HEK293 (cell line): ENCODE results near the gene RSRC1.

Source experiments
- EGR2 ChIP-seq: fragments of 450-650 bp; formaldehyde crosslinking; IDR thresholded peaks from 2 replicates; pipeline ENCODE4 v1.5.1; 2016; ENCODE audit warnings: low read depth, missing biosample characterization, missing genetic modification characterization
- GLI4 ChIP-seq: fragments of 450-650 bp; formaldehyde crosslinking; IDR thresholded peaks from 2 replicates; pipeline ENCODE4 v1.5.1; 2016; ENCODE audit warnings: missing biosample characterization, missing genetic modification characterization
- KLF17 ChIP-seq: fragments of 450-650 bp; formaldehyde crosslinking; IDR thresholded peaks from 2 replicates; pipeline ENCODE4 v1.5.1; 2016; ENCODE audit warnings: missing biosample characterization, missing genetic modification characterization
- KLF9 ChIP-seq: fragments of 450-650 bp; formaldehyde crosslinking; IDR thresholded peaks from 2 replicates; pipeline ENCODE4 v1.5.1; 2016; ENCODE audit warnings: missing biosample characterization, missing genetic modification characterization, low read depth
- PRDM1 ChIP-seq: fragments of 450-650 bp; formaldehyde crosslinking; IDR thresholded peaks from 2 replicates; pipeline ENCODE4; 2016; ENCODE audit warnings: missing biosample characterization, missing genetic modification characterization
- SCRT2 ChIP-seq: fragments of 450-650 bp; formaldehyde crosslinking; IDR thresholded peaks from 2 replicates; pipeline ENCODE4 v1.5.1; 2016; ENCODE audit warnings: missing biosample characterization, missing genetic modification characterization
- SP3 ChIP-seq: fragments of 450-650 bp; formaldehyde crosslinking; IDR thresholded peaks from 2 replicates; pipeline ENCODE4 v1.5.1; 2016; ENCODE audit warnings: missing biosample characterization, missing genetic modification characterization
- ZBTB21 ChIP-seq: fragments of 450-650 bp; formaldehyde crosslinking; IDR thresholded peaks from 2 replicates; pipeline ENCODE4 v1.5.1; 2017; ENCODE audit warnings: missing biosample characterization, missing genetic modification characterization
- ZBTB48 ChIP-seq: fragments of 450-650 bp; formaldehyde crosslinking; IDR thresholded peaks from 2 replicates; pipeline ENCODE4 v1.5.1; 2016; ENCODE audit warnings: missing biosample characterization, missing genetic modification characterization
- ZBTB7A ChIP-seq: fragments of 450-650 bp; formaldehyde crosslinking; IDR thresholded peaks from 2 replicates; pipeline ENCODE4 v1.5.1; 2016; ENCODE audit warnings: low read depth, missing biosample characterization, missing genetic modification characterization
- ZBTB8A ChIP-seq: fragments of 450-650 bp; formaldehyde crosslinking; IDR thresholded peaks from 2 replicates; pipeline ENCODE4 v1.5.1; 2016; ENCODE audit warnings: missing biosample characterization, missing genetic modification characterization
- ZNF132 ChIP-seq: fragments of 450-650 bp; formaldehyde crosslinking; IDR thresholded peaks from 2 replicates; pipeline ENCODE4 v1.5.1; 2017; ENCODE audit warnings: missing biosample characterization, missing genetic modification characterization, borderline replicate concordance
- ZNF175 ChIP-seq: fragments of 450-650 bp; formaldehyde crosslinking; IDR thresholded peaks from 2 replicates; pipeline ENCODE4 v1.5.1; 2016; ENCODE audit warnings: missing biosample characterization, missing genetic modification characterization
- ZNF2 ChIP-seq: fragments of 450-650 bp; formaldehyde crosslinking; IDR thresholded peaks from 2 replicates; pipeline ENCODE4 v1.5.1; 2016; ENCODE audit warnings: missing biosample characterization, missing genetic modification characterization
- ZNF274 ChIP-seq, 2 experiments: fragments of 200-500 bp in 1 of 2; fragments of 450-650 bp in 1 of 2; sonication (Bioruptor generic) in 1 of 2; formaldehyde crosslinking in 1 of 2; IDR thresholded peaks; 2 replicates each; pipeline versions ENCODE4 v1.5.1 to v1.6.1; 2014 to 2016; ENCODE audit warnings: borderline replicate concordance in 1 of 2, inconsistent platforms in 1 of 2, low read length in 1 of 2, missing biosample characterization in 1 of 2, missing genetic modification characterization in 1 of 2
- ZNF335 ChIP-seq: fragments of 450-650 bp; formaldehyde crosslinking; conservative IDR thresholded peaks from 2 replicates; pipeline ENCODE4 v1.5.1; 2016; ENCODE audit warnings: missing biosample characterization, missing genetic modification characterization
- ZNF561 ChIP-seq: fragments of 450-650 bp; IDR thresholded peaks from 2 replicates; pipeline ENCODE4 v1.5.1; 2018; ENCODE audit warnings: missing biosample characterization, missing genetic modification characterization, borderline replicate concordance
- ZNF621 ChIP-seq: fragments of 450-650 bp; formaldehyde crosslinking; IDR thresholded peaks from 2 replicates; pipeline ENCODE4 v1.5.1; 2017; ENCODE audit warnings: missing biosample characterization, missing genetic modification characterization
- ZNF645 ChIP-seq: fragments of 450-650 bp; formaldehyde crosslinking; IDR thresholded peaks from 2 replicates; pipeline ENCODE4; 2016; ENCODE audit warnings: missing biosample characterization, missing genetic modification characterization
- ZNF76 ChIP-seq: fragments of 450-650 bp; formaldehyde crosslinking; IDR thresholded peaks from 2 replicates; pipeline ENCODE4; 2016; ENCODE audit warnings: low read depth, missing biosample characterization, missing genetic modification characterization, borderline replicate concordance
- ZNF777 ChIP-seq: fragments of 450-650 bp; formaldehyde crosslinking; IDR thresholded peaks from 2 replicates; pipeline ENCODE4 v1.5.1; 2017; ENCODE audit warnings: missing biosample characterization, missing genetic modification characterization, borderline replicate concordance
- ZSCAN16 ChIP-seq: fragments of 450-650 bp; formaldehyde crosslinking; IDR thresholded peaks from 2 replicates; pipeline ENCODE4 v1.5.1; 2016; ENCODE audit warnings: missing biosample characterization, missing genetic modification characterization
- ZSCAN4 ChIP-seq: fragments of 450-650 bp; formaldehyde crosslinking; IDR thresholded peaks from 2 replicates; pipeline ENCODE4 v1.5.1; 2017; ENCODE audit warnings: missing biosample characterization, missing genetic modification characterization
- TF ChIP-seq, protein P1 (sequence below): fragments of 450-650 bp; formaldehyde crosslinking; IDR thresholded peaks from 2 replicates; pipeline ENCODE4 v1.5.1; 2017; ENCODE audit warnings: missing biosample characterization, missing genetic modification characterization
- TF ChIP-seq, protein P2 (sequence below): fragments of 450-650 bp; formaldehyde crosslinking; IDR thresholded peaks from 2 replicates; pipeline ENCODE4 v1.5.1; 2016; ENCODE audit warnings: missing biosample characterization, missing genetic modification characterization
- TF ChIP-seq, protein P3 (sequence below): fragments of 450-650 bp; formaldehyde crosslinking; IDR thresholded peaks from 2 replicates; pipeline ENCODE4 v1.5.1; 2016; ENCODE audit warnings: missing biosample characterization, missing genetic modification characterization, low read depth
- TF ChIP-seq, protein P4 (sequence below): fragments of 450-650 bp; formaldehyde crosslinking; IDR thresholded peaks from 2 replicates; pipeline ENCODE4 v1.5.1; 2016; ENCODE audit warnings: missing biosample characterization, missing genetic modification characterization

The RSRC1 gene

DNA sequence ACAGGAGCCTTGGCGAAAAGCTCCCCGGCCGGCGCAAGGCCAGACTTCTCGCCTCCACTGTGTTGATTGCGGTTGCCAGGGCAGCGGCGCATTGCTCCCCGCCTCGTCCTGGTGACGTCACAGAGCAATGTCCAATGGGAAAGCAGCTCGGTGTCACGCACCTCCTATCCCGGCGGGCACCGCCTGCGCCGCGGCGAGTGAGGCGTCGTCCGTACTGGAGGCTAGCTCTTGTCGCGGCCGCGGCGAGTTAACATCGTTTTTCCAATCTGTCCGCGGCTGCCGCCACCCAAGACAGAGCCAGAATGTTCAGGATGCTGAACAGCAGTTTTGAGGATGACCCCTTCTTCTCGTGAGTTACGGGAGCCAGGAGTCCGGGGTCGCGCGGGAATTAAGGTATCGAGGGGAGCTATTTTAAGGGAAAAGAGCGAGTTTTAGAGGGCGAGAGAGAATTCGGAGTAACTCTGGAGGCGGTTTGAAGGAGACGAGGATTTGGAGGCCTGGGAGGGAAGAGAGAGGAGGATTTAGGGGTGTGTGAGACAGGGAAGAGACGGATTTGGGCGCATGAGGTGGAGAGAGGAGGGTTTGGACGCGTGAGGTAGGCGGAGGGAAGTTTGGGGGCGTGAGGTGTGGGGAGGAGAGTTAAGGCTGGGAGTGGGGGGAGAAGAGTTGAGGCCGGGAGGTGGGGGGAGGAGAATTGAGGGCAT lies 461.3 kb downstream of the RSRC1 start, which contains the start of gene MLF1 (continued):
- TF ChIP-seq, protein P1, sequence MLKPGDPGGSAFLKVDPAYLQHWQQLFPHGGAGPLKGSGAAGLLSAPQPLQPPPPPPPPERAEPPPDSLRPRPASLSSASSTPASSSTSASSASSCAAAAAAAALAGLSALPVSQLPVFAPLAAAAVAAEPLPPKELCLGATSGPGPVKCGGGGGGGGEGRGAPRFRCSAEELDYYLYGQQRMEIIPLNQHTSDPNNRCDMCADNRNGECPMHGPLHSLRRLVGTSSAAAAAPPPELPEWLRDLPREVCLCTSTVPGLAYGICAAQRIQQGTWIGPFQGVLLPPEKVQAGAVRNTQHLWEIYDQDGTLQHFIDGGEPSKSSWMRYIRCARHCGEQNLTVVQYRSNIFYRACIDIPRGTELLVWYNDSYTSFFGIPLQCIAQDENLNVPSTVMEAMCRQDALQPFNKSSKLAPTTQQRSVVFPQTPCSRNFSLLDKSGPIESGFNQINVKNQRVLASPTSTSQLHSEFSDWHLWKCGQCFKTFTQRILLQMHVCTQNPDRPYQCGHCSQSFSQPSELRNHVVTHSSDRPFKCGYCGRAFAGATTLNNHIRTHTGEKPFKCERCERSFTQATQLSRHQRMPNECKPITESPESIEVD = no peak
- peak; percentile 47; the same call in 1 of the 2 replicates for TF ChIP-seq ZNF2 (tag by site-specific recombination)
- no peak for TF ChIP-seq GLI4 (tag by site-specific recombination)
- no peak for TF ChIP-seq ZBTB7A (tag by site-specific recombination)
- TF ChIP-seq EGR2 (tag by site-specific recombination) = peak; percentile 91
- no peak for TF ChIP-seq ZNF132
- peak; percentile 72 for TF ChIP-seq ZNF335 (tag by site-specific recombination)
- TF ChIP-seq ZNF561 (tag by site-specific recombination) = no peak
- TF ChIP-seq ZNF274 (IDR thresholded peaks at IDR 0.05; ENCODE audit: low read length) = no peak
- no peak for TF ChIP-seq ZNF274 (tag by site-specific recombination; IDR thresholded peaks at IDR 0.05; ENCODE audit: borderline replicate concordance)
- 0 out of 2 replicates have a peak, but pooled peaks have one; percentile 19 for TF ChIP-seq SCRT2
- TF ChIP-seq ZNF777 (tag by site-specific recombination) = peak; percentile 62; the same call in 1 of the 2 replicates
- no peak for TF ChIP-seq ZBTB8A
- TF ChIP-seq, protein P2, sequence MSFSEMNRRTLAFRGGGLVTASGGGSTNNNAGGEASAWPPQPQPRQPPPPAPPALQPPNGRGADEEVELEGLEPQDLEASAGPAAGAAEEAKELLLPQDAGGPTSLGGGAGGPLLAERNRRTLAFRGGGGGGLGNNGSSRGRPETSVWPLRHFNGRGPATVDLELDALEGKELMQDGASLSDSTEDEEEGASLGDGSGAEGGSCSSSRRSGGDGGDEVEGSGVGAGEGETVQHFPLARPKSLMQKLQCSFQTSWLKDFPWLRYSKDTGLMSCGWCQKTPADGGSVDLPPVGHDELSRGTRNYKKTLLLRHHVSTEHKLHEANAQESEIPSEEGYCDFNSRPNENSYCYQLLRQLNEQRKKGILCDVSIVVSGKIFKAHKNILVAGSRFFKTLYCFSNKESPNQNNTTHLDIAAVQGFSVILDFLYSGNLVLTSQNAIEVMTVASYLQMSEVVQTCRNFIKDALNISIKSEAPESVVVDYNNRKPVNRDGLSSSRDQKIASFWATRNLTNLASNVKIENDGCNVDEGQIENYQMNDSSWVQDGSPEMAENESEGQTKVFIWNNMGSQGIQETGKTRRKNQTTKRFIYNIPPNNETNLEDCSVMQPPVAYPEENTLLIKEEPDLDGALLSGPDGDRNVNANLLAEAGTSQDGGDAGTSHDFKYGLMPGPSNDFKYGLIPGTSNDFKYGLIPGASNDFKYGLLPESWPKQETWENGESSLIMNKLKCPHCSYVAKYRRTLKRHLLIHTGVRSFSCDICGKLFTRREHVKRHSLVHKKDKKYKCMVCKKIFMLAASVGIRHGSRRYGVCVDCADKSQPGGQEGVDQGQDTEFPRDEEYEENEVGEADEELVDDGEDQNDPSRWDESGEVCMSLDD = no peak
- TF ChIP-seq ZNF645 = no peak
- TF ChIP-seq ZBTB21 (tag by site-specific recombination) = peak; percentile 83
- no peak for TF ChIP-seq ZNF621
- peak; percentile 21; the same call in 1 of the 2 replicates for TF ChIP-seq KLF17
- TF ChIP-seq, protein P3, sequence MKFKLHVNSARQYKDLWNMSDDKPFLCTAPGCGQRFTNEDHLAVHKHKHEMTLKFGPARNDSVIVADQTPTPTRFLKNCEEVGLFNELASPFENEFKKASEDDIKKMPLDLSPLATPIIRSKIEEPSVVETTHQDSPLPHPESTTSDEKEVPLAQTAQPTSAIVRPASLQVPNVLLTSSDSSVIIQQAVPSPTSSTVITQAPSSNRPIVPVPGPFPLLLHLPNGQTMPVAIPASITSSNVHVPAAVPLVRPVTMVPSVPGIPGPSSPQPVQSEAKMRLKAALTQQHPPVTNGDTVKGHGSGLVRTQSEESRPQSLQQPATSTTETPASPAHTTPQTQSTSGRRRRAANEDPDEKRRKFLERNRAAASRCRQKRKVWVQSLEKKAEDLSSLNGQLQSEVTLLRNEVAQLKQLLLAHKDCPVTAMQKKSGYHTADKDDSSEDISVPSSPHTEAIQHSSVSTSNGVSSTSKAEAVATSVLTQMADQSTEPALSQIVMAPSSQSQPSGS (tag by site-specific recombination) = peak; percentile 97
- no peak for TF ChIP-seq ZSCAN16
- TF ChIP-seq, protein P4, sequence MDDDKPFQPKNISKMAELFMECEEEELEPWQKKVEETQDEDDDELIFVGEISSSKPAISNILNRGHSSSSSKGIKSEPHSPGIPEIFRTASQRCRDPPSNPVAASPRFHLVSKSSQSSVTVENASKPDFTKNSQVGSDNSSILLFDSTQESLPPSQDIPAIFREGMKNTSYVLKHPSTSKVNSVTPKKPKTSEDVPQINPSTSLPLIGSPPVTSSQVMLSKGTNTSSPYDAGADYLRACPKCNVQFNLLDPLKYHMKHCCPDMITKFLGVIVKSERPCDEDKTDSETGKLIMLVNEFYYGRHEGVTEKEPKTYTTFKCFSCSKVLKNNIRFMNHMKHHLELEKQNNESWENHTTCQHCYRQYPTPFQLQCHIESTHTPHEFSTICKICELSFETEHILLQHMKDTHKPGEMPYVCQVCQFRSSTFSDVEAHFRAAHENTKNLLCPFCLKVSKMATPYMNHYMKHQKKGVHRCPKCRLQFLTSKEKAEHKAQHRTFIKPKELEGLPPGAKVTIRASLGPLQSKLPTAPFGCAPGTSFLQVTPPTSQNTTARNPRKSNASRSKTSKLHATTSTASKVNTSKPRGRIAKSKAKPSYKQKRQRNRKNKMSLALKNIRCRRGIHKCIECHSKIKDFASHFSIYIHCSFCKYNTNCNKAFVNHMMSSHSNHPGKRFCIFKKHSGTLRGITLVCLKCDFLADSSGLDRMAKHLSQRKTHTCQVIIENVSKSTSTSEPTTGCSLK = no peak
- no peak for TF ChIP-seq ZNF175
- 0 out of 2 replicates have a peak, but pooled peaks have one; percentile 13 for TF ChIP-seq ZBTB48 (tag by site-specific recombination)
- TF ChIP-seq PRDM1 (tag by site-specific recombination) = 0 out of 2 replicates have a peak, but pooled peaks have one; percentile 16
- no peak for TF ChIP-seq ZSCAN4 (tag by site-specific recombination)
- peak; percentile 67; the same call in 1 of the 2 replicates for TF ChIP-seq KLF9 (tag by site-specific recombination)
- peak; percentile 65 for TF ChIP-seq SP3 (tag by site-specific recombination)
- peak; percentile 61; the same call in 1 of the 2 replicates for TF ChIP-seq ZNF76 (tag by site-specific recombination)
